HG03196 (cell line): ENCODE data around the gene MTG2.

Experiments
- ATAC-seq: cut with Tn5 transposase; IDR thresholded peaks from one replicate; pipeline ENCODE4 v1.9.1; 2021; ENCODE audit not compliant: unreplicated experiment

MTG2 gene

GRCh38 chr20:62219101-62219991 is 36.5 kb downstream of the MTG2 start:
- ATAC-seq: no peak

DNA sequence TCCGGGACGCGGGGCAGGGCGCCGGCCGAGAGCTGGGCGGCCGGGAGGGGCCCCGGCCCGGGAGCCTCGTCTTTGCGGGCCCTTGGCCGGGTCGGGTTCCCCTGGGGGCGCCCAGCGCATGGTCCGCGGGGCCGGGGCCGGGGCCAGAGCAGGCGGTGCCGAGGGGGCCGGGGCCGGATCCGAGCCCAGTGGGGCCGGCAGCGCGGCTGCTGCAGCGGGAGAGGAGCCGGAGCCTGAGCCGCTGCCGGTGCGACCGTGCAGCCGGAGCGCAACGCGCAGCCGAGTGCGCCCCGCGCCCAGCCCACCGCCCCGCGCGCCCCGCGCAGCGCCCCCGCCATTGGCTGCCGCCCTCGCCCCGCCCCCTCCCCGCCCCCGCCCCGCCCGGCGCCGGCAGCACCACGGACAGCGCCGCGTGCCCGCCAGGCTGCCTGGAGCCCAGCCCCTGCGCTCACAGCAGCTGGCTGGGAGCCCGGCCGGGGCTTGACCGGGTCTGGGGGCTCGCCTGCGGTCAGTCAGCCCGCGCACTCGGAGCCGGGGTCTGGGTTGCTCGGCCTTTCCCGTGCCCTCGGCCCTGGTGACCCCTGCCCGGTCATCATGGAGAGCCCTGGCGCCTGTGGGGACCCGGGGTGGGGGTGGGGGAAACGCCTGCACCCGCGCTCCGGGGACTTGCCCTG is 37.3 kb downstream of the MTG2 start, which contains the start of gene HRH3:
HRH3 (minus strand) TSS at position 287 of the 674 bp plus-strand sequence. CDS start 308 bp downstream, outside the sequence.
- no peak for ATAC-seq

DNA sequence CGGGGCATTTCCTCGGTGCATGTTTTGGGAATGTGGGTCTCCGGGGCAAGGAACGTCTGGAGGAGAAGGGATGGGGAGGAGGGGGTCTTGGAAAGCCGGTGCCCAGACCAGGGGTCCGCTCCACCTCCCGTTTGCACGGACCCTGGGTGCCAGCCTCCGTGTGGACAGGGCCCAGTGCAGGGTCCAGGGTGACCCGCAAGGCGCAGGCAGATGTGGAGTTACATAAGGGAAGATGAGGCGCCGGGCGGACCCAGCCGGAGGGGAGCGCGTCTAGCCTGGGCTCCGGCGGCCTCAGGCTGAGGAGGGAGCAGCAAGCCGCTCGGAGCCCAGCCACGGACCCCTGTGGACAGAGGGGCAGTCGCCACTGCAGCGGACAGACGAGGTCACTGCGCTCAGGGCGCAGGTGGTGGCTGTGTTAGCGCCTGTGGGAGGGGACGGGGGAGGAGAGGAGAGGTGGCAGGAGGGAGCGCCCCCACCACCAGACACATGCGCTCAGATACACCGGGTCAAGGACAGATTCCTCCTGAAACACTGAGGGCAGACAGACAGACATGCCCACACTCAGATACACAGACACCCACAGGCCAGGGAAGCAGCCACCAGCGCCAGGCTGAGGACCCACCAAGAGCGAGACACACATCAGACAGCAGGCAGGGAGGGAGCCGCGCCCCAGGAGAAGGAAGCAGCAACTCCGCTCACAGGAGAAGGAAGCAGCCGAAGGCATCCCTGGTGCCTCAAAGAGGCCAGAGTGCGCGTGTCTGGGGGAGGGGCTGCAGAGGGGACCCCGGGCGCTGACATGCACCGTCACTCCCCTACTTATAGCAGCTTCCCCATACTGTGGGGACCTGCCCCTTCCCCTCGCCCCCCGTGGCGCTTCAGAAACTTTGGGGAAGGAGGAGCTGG is 38.1 kb downstream of the MTG2 start:
- ATAC-seq: no peak

DNA sequence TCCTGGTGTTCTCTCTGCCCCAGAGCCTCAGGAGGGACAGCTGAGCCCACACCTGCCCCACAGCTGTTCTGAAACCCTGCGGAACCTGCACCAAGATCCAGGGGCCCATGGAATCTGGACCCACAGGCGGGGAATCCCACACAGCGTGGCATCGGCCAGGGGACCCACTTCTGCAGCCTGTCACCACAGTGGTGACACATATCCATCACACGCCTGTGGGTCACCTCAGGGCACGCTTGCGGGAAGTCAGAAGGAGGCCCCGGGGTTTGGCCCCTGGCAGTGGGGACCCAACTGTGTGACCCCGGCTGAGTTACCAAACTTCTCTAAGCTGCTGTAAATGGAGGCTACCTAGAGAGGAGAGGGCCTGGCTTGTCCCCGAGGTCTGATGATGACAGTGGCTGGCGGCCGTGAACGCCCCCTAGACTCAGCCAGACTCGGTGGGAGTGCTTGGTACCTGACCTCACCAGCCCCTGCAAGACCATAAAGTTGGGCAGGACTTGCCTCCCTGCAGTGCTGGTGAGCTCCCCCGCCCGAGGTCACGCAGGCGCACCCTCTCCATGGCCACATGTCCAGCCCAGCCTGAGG is 39.5 kb downstream of the MTG2 start:
- no peak for ATAC-seq

DNA sequence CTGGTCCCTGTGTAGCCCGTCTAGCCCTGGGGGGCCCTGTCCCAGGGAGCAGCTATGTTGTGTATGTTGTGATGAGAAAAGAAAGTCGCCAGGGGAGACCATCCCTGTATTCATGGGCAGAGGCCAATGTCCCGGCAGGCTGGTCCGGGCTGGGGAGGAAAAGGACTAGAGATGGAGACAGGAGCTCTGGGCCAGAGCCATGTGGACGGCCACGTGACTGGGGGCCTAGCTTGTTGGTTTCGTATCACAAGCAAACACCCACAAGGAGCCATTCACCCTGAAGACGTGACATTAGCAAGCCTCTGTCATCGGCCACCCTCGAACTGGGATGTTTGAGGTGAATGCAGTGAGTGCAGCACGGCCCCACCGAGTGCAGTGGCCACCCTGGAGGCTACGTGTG is 40.1 kb downstream of the MTG2 start:
- ATAC-seq: no peak

GRCh38 chr20:62223571-62223970 is 40.7 kb downstream of the MTG2 start:
- no peak for ATAC-seq

DNA sequence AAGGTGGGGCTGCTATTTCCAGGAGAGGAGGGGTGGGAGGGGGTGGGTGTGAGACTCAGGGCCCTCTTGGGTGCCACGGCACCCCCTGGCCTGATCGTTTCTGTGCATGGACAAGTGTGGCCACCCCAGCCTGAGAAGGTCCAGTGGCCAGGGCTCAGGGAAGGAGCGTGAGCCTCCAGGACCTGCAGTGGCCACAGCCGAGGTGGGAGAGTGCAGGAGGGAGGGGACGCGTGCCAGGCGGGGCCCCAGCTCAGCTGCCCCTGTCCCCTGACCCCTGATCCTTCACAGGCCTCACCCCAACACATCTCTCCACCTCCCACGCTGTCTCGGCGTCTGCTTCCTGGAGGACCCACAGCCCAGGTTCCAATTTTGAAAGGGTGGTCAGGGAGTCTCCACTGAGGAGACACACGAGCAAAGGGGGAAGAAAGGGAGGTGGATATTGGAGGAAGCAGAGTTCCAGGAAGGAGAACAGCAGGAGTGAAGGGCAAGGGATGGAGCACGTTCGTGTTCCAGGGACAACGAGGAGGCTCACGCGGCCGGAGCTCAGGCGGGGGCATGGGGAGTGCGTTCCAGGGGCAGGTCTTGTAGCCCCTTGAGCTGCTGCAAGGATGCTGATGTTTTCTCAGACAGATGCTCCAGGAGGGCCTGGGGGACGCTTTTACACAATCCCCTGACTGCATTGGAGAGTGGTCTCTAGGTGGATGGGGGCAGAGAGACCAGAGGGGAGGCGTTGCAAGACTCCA is 41.5 kb downstream of the MTG2 start:
- no peak for ATAC-seq

DNA sequence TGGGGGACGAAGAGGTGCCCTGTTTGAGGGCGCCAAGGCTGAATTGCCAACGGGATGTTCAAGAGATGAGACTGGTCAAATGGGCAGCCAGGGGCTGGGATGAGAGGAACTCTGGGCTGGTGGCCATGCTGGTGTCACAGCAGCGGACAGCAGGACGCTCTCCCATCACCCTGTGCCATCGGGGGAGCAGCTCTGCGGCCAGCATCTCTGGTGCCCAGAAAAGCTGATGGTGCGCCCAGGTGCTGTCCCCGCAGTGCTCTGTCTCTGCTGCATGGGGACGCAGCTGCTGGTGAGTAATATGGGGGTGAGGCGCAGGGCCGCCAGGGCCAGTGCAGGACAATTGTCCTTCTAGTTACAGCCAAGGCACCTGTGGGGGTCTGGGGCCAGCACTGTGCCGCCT is 42.2 kb downstream of the MTG2 start:
- ATAC-seq: no peak

- ATAC-seq: no peak
Observed at GRCh38 chr20:62225820-62226635, 43.2 kb downstream of the MTG2 start.

DNA sequence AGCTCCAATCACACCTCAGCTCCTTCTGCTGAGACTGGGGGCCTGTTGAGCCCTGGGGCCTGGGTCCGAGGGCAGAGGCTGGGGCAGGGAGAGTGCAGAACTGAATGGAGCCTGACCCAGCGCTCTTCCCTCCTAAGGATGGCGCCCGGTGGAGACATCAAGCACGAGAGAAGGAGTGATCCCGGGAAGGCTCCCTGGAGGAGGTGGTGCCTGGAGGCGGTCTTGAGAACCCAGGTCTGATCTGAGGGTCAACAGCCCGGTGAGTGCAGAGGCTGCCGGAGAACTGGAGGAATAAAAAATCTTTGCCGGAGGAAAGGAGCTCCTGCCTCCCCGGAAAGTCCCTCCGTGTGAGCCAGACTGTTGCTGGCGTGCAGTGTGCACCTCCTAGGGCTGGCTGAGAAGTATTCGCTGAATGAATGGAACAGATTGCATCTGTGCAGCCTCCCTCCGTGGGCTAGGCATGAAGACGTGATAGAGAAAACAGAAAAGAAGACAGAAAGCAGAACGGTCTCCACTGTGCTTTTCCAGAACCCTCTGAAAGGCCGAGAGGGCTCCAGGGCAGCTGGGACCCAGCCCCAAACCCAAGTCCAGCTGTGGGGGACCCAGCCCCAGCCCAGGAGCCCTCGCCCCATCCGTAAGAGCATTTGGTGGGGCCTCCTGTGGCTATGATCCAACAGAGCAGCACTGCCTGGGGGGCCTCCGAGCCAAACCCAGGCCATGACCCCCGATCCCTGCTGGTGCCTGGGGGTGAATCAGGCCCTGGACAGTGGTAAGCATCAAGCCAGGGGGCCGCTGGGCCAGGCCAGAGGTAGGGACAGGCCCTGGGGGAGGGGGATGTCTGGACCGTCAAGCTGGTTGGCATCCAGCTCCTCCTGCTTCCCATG is 44.1 kb downstream of the MTG2 start:
- no peak for ATAC-seq

- no peak for ATAC-seq
Observed at GRCh38 chr20:62227591-62227976, 44.8 kb downstream of the MTG2 start.

DNA sequence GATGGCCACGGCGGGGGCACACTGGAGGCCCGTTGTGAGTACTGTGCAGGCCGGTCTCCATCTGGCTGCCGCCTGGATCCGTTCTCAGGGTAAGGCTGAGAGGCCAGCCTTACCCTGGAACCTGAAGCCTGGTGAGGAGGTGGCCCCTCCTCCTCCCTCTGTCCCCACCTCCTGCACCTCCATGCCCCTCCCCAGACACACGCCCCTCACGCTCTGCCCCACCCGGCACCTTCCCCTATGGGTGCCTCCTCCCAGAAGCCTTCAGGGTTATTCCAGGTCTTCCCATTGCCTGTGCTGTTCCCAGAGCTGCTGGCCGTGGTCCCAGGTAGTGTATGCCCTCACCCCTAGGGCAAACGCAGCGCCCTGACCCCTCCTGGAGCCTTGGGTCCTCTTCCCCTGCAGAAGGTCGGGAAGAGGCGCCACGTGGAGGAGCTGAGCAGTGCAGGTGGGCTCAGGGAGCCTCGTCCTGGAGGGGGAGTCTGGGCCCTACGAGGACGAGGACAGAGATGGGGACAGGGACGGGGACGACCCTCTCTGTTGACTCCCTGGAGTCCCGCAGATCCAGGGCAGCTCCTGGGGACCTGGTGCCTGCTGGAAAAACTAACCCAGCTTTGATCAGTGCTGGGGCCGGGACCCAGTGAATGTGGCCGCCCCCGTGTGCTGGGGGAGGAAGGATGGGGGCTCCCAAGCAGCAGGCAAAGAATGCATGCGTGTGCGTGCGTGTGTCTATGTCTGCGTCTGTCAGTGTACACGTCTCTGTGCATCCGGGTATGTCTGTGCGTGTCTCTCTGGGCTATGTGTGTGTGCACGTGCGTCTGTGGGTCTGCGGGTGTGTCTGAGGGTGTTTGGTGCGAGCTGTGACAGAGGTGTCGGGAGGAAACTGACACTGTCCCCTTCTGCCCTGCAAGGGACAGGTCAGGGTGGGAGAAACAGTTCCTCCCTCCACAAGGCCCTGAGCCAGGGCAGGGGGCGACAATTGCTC is 45.4 kb downstream of the MTG2 start:
- ATAC-seq: no peak

DNA sequence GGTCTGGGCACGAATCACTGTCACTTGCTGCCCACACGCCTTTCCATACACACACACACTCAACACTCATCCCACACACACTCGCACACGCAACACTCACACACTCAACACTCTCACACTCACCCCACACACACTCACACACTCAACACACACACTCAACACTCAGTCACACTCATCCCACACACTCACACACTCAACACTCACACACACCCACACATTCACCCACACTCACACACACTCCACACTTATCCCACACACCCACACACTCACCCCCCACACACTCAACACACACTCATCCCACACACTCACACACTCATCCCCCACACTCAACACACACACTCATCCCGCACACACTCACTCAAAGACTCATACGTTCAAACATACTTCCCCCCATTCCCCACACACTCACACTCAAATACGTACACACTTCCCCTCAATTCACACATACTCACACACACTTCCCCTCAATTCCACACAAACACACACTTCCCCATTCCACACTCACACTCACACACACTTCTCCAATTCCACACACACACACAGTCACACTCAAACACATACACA is 46.2 kb downstream of the MTG2 start:
- no peak for ATAC-seq

GRCh38 chr20:62229667-62230066 is 46.8 kb downstream of the MTG2 start:
- no peak for ATAC-seq

DNA sequence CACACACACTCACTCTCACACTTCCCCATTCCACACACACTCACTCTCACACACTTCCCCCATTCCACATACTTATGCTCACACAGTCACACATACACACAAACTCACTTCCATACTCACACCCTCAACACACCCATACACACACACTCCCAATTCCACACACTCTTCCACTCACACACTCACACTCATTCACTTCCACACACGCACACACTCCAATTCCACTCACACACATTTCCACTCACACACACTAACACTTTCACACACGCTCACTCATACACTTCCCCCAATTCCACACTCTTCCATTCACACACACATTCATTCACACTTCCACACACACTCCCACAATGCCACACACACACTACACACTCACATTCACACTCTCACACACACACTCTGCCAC is 47.4 kb downstream of the MTG2 start:
- ATAC-seq: no peak

DNA sequence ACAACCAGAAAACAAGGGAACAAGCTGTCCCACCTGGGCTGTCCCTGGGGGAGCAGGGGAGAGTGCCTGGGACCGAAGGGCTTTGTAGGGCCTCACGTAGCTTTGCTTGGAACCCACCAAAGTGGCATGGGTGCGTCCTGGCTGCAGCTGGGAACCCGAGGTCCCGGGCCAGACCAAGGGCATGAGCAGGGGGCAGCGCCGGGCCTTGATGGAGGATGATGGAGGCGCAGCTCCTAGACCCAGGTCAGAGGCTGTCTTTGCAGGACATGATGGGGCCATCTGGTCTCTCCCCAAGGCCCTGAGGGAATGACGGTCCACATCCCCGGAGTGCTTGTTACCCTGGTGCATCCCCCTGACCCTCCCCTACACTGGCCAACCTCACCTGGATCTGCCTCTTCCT is 47.9 kb downstream of the MTG2 start:
- ATAC-seq: no peak

- ATAC-seq: no peak
Observed at GRCh38 chr20:62231292-62231691, 48.5 kb downstream of the MTG2 start.
